ENCODE data around the gene TMEFF2. TPM values are rescaled to one million over a fixed set of nuclear protein-coding genes. Genes with fewer than 3 reads are reported as not detected.

Gene TMEFF2
- total RNA-seq, 3 donors from 2014 or later (not counting 1 experiment from before 2014, with no cell fraction given): not detected

GRCh38 chr2:192206399-192206798 is 11.7 kb upstream of the TMEFF2 start:
- Mint-ChIP-seq H3K4me3 (no peak overlapping the region), H3K27ac (no peak overlapping the region), H3K4me1 (no peaks in the 10 kb centered on the region), H3K27me3 (ENCODE audit: low read depth in 2 of 2) (no peaks in the 10 kb centered on the region), H3K36me3 (no peaks in the 10 kb centered on the region), H3K9me3 (no peaks in the 10 kb centered on the region)
- ATAC-seq: no peak
- DNase-seq: no peak
- 94% methylated on average over 5 of the region's 9 CpGs for WGBS (ENCODE audit: insufficient coverage)
- Histone ChIP-seq H3K9me3 (ENCODE audit: control insufficient read depth, insufficient read depth, low read length) (no peaks in the 10 kb centered on the region), H3K27me3 (ENCODE audit: control insufficient read depth, insufficient read depth, low read length) (no peaks in the 10 kb centered on the region), H3K36me3 (ENCODE audit: control insufficient read depth, insufficient read depth, low read length) (no peaks in the 10 kb centered on the region), H3K4me1 (ENCODE audit: control insufficient read depth, insufficient read depth, low read length) (no peaks in the 10 kb centered on the region), H3K4me3 (ENCODE audit: low read length) (no peak overlapping the region), H3K27ac (ENCODE audit: low read length) (no peak overlapping the region)
- intact Hi-C loops (cut with micrococcal nuclease): no loop called here
- no peak for TF ChIP-seq CTCF (IDR thresholded peaks at IDR 0.05)

GRCh38 chr2:192203876-192204275 is 9.1 kb upstream of the TMEFF2 start:
- TF ChIP-seq CTCF (IDR thresholded peaks at IDR 0.05): no peak
- intact Hi-C loops (cut with micrococcal nuclease): no loop called here
- no CpG with 5 or more reads among the region's 1 CpG for WGBS (ENCODE audit: insufficient coverage)
- H3K4me3 Mint-ChIP-seq: no peak overlapping the region
- no peak overlapping the region for H3K27ac ChIP-seq (ENCODE audit: low read length)
- DNase-seq (no peak), ATAC-seq (no peak)
- peaks cover 0 to 6% of the 10 kb centered on the region in 2 donors for H3K27me3 Mint-ChIP-seq (ENCODE audit: low read depth in 2 of 2)
- H3K27ac Mint-ChIP-seq: no peak overlapping the region
- no peaks in the 10 kb centered on the region for H3K4me1 ChIP-seq (ENCODE audit: control insufficient read depth, insufficient read depth, low read length)
- H3K36me3 Mint-ChIP-seq: no peaks in the 10 kb centered on the region
- H3K27me3 ChIP-seq (ENCODE audit: control insufficient read depth, insufficient read depth, low read length): no peaks in the 10 kb centered on the region
- no peaks in the 10 kb centered on the region for H3K9me3 Mint-ChIP-seq
- no peak overlapping the region for H3K4me3 ChIP-seq (ENCODE audit: low read length)
- H3K9me3 ChIP-seq (ENCODE audit: control insufficient read depth, insufficient read depth, low read length): no peaks in the 10 kb centered on the region
- H3K4me1 Mint-ChIP-seq: no peaks in the 10 kb centered on the region
- H3K36me3 ChIP-seq (ENCODE audit: control insufficient read depth, insufficient read depth, low read length): no peaks in the 10 kb centered on the region

- peaks cover 7% of the 10 kb centered on the region for H3K27me3 ChIP-seq (ENCODE audit: control insufficient read depth, insufficient read depth, low read length)
- ATAC-seq: no peak
- no peak overlapping the region for H3K4me3 ChIP-seq (ENCODE audit: low read length)
- no peak for TF ChIP-seq CTCF (IDR thresholded peaks at IDR 0.05)
- H3K36me3 ChIP-seq (ENCODE audit: control insufficient read depth, insufficient read depth, low read length): no peaks in the 10 kb centered on the region
- DNase-seq: no peak
- 86% methylated on average over 3 of the region's 3 CpGs for WGBS (ENCODE audit: insufficient coverage)
- Mint-ChIP-seq H3K27me3 (ENCODE audit: low read depth in 2 of 2) (peaks cover 6 to 10% of the 10 kb centered on the region in 2 donors), H3K27ac (no peak overlapping the region), H3K36me3 (no peaks in the 10 kb centered on the region), H3K9me3 (no peaks in the 10 kb centered on the region), H3K4me1 (no peaks in the 10 kb centered on the region), H3K4me3 (no peak overlapping the region)
- H3K27ac ChIP-seq (ENCODE audit: low read length): no peak overlapping the region
- H3K4me1 ChIP-seq (ENCODE audit: control insufficient read depth, insufficient read depth, low read length): no peaks in the 10 kb centered on the region
- intact Hi-C loops (cut with micrococcal nuclease): no loop called here
- H3K9me3 ChIP-seq (ENCODE audit: control insufficient read depth, insufficient read depth, low read length): no peaks in the 10 kb centered on the region
These were observed 7.6 kb upstream of the TMEFF2 start for GRCh38 chr2:192202373-192202772.

GRCh38 chr2:192201116-192201515 is 6.4 kb upstream of the TMEFF2 start:
- H3K9me3 Mint-ChIP-seq: no peaks in the 10 kb centered on the region
- H3K36me3 Mint-ChIP-seq: no peaks in the 10 kb centered on the region
- H3K4me3 Mint-ChIP-seq: no peak overlapping the region
- Histone ChIP-seq H3K4me3 (ENCODE audit: low read length) (no peak overlapping the region), H3K27me3 (ENCODE audit: control insufficient read depth, insufficient read depth, low read length) (peaks cover 19% of the 10 kb centered on the region), H3K27ac (ENCODE audit: low read length) (no peak overlapping the region), H3K4me1 (ENCODE audit: control insufficient read depth, insufficient read depth, low read length) (peaks cover 2% of the 10 kb centered on the region), H3K9me3 (ENCODE audit: control insufficient read depth, insufficient read depth, low read length) (no peaks in the 10 kb centered on the region), H3K36me3 (ENCODE audit: control insufficient read depth, insufficient read depth, low read length) (no peaks in the 10 kb centered on the region)
- peaks cover 7% of the 10 kb centered on the region in 2 donors for H3K4me1 Mint-ChIP-seq
- H3K27me3 Mint-ChIP-seq (ENCODE audit: low read depth in 2 of 2): peaks cover 15 to 20% of the 10 kb centered on the region in 2 donors
- DNase-seq (no peak), ATAC-seq (no peak)
- WGBS (ENCODE audit: insufficient coverage): no CpG with 5 or more reads among the region's 1 CpG
- H3K27ac Mint-ChIP-seq: no peak overlapping the region
- intact Hi-C loops (cut with micrococcal nuclease): no loop called here
- TF ChIP-seq CTCF (IDR thresholded peaks at IDR 0.05): no peak

Data from natural killer cell (primary cell).